GDM1 (cell line): ENCODE data around the gene CDRT4.

Experiments used
- DNase-seq: peaks from one replicate; lab custom pipeline; 2025; lab: John Stamatoyannopoulos, UW

CDRT4 gene

GRCh38 chr17:15492791-15493692, 25.6 kb upstream of the CDRT4 start:
- no peak for DNase-seq

GRCh38 chr17:15492186-15492585, 24.8 kb upstream of the CDRT4 start:
- DNase-seq, result no peak

GRCh38 chr17:15490634-15491261, 23.3 kb upstream of the CDRT4 start:
- DNase-seq, result peak; percentile 75

- DNase-seq, result no peak
Observed at GRCh38 chr17:15488557-15488956, 21.1 kb upstream of the CDRT4 start.

GRCh38 chr17:15485045-15485444, 17.6 kb upstream of the CDRT4 start:
- no peak for DNase-seq

GRCh38 chr17:15483431-15483830, 16.0 kb upstream of the CDRT4 start:
- DNase-seq, result no peak

GRCh38 chr17:15482476-15482875, 15.1 kb upstream of the CDRT4 start:
- no peak for DNase-seq

- no peak for DNase-seq
Observed at GRCh38 chr17:15481481-15481880, 14.1 kb upstream of the CDRT4 start.

- no peak for DNase-seq
Observed at GRCh38 chr17:15480204-15480603, 12.8 kb upstream of the CDRT4 start.

- DNase-seq, result no peak
Observed at GRCh38 chr17:15479703-15480102, 12.3 kb upstream of the CDRT4 start.

- DNase-seq, result no peak
Observed at GRCh38 chr17:15478845-15479244, 11.4 kb upstream of the CDRT4 start.

GRCh38 chr17:15475631-15476354, 8.4 kb upstream of the CDRT4 start:
- no peak for DNase-seq

- no peak for DNase-seq
Observed at GRCh38 chr17:15472891-15473290, 5.5 kb upstream of the CDRT4 start.

GRCh38 chr17:15470536-15470935, 3.1 kb upstream of the CDRT4 start:
- DNase-seq, result no peak

- DNase-seq, result no peak
Observed at GRCh38 chr17:15469260-15469659, 1.8 kb upstream of the CDRT4 start.

- no peak for DNase-seq
Observed at GRCh38 chr17:15468126-15468525, 705 bp upstream of the CDRT4 start.

GRCh38 chr17:15466131-15466530, 1.3 kb downstream of the CDRT4 start:
- no peak for DNase-seq

GRCh38 chr17:15465045-15465701, 2.2 kb downstream of the CDRT4 start:
- no peak for DNase-seq

- no peak for DNase-seq
Observed at GRCh38 chr17:15464231-15464985, 3.0 kb downstream of the CDRT4 start.

GRCh38 chr17:15462976-15463772, 4.2 kb downstream of the CDRT4 start:
- DNase-seq, result no peak

- DNase-seq, result no peak
Observed at GRCh38 chr17:15457723-15458094, 9.7 kb downstream of the CDRT4 start.
